Sigmoid colon (tissue), 7 donors: ENCODE data around the gene R3HCC1L. TPM values are rescaled to one million over a fixed set of nuclear protein-coding genes. Genes with fewer than 3 reads are reported as not detected.

Experiments
- DNase-seq: peaks from one replicate; pipeline ENCODE4 v3.0.0-alpha.2; 2019
- H3K27ac ChIP-seq, 4 donors: fragments of 200-600 bp; sonication (generic); one replicate each; pipeline ENCODE4 v1.5.1; 2016 to 2019; ENCODE audit warnings: mild to moderate bottlenecking in 1 of 4
- H3K27me3 ChIP-seq, 3 donors: fragments of 200-600 bp; sonication (generic); one replicate each; pipeline ENCODE4 v1.5.1; 2019; ENCODE audit warnings: mild to moderate bottlenecking in 1 of 3
- H3K36me3 ChIP-seq, 4 donors: fragments of 200-600 bp; sonication (generic); one replicate each; pipeline ENCODE4 v1.5.1; 2016 to 2019
- H3K4me1 ChIP-seq, 4 donors: fragments of 200-600 bp; sonication (generic); one replicate each; pipeline ENCODE4 v1.5.1; 2017 to 2019
- H3K4me3 ChIP-seq, 4 donors: fragments of 200-600 bp; sonication (generic); one replicate each; pipeline ENCODE4 v1.5.1; 2017 to 2019; ENCODE audit warnings: mild to moderate bottlenecking in 2 of 4, moderate library complexity in 1 of 4
- H3K9me3 ChIP-seq, 4 donors: fragments of 200-600 bp in 3 of 4; sonication (generic) in 3 of 4; one replicate each; pipeline versions ENCODE4 v1.5.1 to v1.6.1; 2013 to 2019
- EP300 ChIP-seq, 4 donors: sonication (generic); formaldehyde crosslinking; IDR thresholded peaks; one replicate each; pipeline ENCODE4 v1.6.1; 2017; ENCODE audit warnings: antibody characterized with exemption in 4 of 4
- POLR2A ChIP-seq, 2 donors: fragments of 450-650 bp; IDR thresholded peaks; one replicate each; pipeline ENCODE4 v1.6.1; 2016; ENCODE audit warnings: antibody characterized with exemption in 2 of 2, mild to moderate bottlenecking in 2 of 2, moderate library complexity in 2 of 2
- POLR2AphosphoS5 ChIP-seq, 4 donors: sonication (generic); formaldehyde crosslinking; IDR thresholded peaks; one replicate each; pipeline ENCODE4 v1.6.1; 2017; ENCODE audit warnings: antibody characterized with exemption in 4 of 4
- WGBS, 2 donors: extraction: QIAGEN DNeasy Blood & Tissue Kit; methylation state at CpG; one replicate each; pipeline ENCODE4 v1.1.7; 2013; 5-methylcytosine and 5-hydroxymethylcytosine counted together
- intact Hi-C: fragments of 100-400 bp; cut with DNase I; formaldehyde crosslinking; loops from one replicate; pipeline ENCODE4 v1.15.1; 2023
- polyA plus RNA-seq, 3 donors: library from polyadenylated mRNA; stranded (reverse); fragments of 200-250 nt; gene quantifications; one replicate each; pipeline ENCODE4 v1.2.3, GENCODE V29; 2013
- total RNA-seq, 4 donors: library from RNA; depleted of rRNA; stranded (reverse); fragments of >200 nt; gene quantifications; one replicate each; pipeline ENCODE4 v1.1.0, GENCODE V29; 2016
- TF ChIP-seq, protein P1 (sequence below), 4 experiments: fragments of 450-650 bp in 3 of 4; fragments of 200-600 bp in 1 of 4; IDR thresholded peaks; one replicate each; pipeline ENCODE4 v1.5.1; 2016 to 2019; ENCODE audit warnings: antibody characterized with exemption in 4 of 4, mild to moderate bottlenecking in 3 of 4, moderate library complexity in 2 of 4
- donor health status: healthy with polysubstance abuse.
- donor health status: Bipolar disorder and iron deficiency.
- donor health status: healthy.

R3HCC1L gene
- total and polyA plus RNA-seq, 7 donors = 11.6 to 15.0 (median 13.9) TPM

DNA sequence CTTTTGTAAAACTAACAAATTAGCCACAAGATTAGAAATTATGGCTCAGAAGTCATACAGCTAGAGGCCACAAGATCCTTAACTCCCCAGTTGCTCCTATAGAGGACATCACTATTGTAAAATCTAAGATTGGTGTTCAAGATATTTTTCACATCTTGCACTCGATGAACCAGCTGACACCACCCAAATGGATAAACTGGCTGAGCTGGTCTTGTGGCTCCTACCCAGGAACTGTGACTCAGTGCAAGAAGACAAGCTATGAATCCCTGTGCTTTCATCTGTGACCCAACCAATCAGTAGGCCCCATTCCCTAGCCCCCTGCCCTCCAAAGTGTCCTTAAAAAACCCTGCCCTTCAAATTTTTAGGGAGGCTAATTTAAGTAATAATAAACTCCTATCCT is 27.9 kb upstream of the R3HCC1L start:
- H3K27ac ChIP-seq = no peak overlapping the region
- no peaks in the 10 kb centered on the region for H3K4me1 ChIP-seq
- intact Hi-C loops = no loop called here
- no peaks in the 10 kb centered on the region for H3K27me3 ChIP-seq
- no peak overlapping the region for H3K4me3 ChIP-seq
- no peaks in the 10 kb centered on the region for H3K36me3 ChIP-seq
- WGBS, 2 donors = 79 to 80% methylated on average over 1 of the region's 1 CpG
- peaks cover 0 to 3% (median 0%) of the 10 kb centered on the region in 4 donors for H3K9me3 ChIP-seq
- TF ChIP-seq POLR2A (IDR thresholded peaks at IDR 0.05) (no peak), EP300 (IDR thresholded peaks at IDR 0.05) (no peak), POLR2AphosphoS5 (IDR thresholded peaks at IDR 0.05) (no peak)
- TF ChIP-seq, protein P1, sequence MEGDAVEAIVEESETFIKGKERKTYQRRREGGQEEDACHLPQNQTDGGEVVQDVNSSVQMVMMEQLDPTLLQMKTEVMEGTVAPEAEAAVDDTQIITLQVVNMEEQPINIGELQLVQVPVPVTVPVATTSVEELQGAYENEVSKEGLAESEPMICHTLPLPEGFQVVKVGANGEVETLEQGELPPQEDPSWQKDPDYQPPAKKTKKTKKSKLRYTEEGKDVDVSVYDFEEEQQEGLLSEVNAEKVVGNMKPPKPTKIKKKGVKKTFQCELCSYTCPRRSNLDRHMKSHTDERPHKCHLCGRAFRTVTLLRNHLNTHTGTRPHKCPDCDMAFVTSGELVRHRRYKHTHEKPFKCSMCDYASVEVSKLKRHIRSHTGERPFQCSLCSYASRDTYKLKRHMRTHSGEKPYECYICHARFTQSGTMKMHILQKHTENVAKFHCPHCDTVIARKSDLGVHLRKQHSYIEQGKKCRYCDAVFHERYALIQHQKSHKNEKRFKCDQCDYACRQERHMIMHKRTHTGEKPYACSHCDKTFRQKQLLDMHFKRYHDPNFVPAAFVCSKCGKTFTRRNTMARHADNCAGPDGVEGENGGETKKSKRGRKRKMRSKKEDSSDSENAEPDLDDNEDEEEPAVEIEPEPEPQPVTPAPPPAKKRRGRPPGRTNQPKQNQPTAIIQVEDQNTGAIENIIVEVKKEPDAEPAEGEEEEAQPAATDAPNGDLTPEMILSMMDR (IDR thresholded peaks at IDR 0.05) = no peak
- no peak for DNase-seq

DNA sequence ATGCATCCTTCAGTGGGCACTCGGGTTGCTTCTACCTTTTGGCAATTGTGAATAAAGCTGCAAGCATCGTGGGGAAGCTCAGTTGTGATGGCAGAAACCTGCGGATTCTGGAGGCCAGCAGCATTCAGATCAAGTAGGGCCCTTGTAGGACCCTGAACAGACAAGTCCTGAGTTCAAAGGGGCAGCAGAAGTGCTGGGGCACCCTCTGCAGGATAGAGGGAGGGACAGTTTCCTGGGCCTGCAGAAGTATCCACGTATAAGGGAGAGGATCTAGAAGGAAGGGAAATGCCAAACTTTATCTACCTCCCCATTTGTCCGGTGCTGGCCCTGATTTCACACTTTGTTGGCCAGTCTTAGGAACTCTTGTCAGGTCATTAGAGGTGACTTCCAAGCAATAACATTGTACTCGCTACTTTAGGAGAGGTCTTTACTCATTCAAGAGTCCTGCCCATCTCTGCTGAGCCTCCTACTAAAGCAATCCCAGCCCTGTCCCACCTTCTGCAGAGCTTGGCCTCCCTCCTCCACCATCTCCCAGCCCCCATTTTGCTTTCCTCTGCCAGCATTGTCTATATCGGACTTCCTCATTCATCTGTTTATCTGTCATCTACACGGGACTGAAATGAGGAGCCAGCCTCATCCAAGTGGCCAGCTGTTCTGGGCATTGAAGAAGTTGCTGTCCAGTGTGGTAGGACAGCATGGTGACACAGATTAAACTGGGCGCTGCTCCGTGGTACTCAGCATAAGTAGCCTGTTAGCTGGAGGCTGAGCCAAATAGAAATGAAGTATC is 26.6 kb upstream of the R3HCC1L start:
- 73 to 80% methylated on average over 10 of the region's 10 CpGs for WGBS, 2 donors
- H3K27me3 ChIP-seq = no peaks in the 10 kb centered on the region
- intact Hi-C loops = no loop called here

DNA sequence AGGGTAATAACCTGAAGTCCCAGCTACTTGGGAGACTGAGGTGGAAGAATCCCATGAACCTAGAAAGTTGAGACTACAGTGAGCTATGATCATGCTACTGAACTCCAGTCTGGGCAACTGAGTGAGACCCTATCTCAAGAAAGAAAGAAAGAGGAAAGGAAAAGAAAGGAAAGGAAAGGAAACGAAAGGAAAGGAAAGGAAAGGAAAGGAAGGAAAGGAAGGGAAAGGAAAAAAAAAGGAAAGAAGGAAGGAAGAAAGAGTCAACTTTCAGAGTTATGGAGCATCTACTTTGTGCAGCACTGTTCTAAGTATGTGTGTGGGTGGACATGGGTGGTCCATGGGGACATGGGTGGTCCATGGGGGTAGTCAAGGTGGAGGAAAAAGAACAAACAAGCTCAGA is 24.1 kb upstream of the R3HCC1L start:
- no peaks in the 10 kb centered on the region for H3K36me3 ChIP-seq
- 75 to 83% methylated on average over 1 of the region's 1 CpG for WGBS, 2 donors
- intact Hi-C loops = no loop called here
- TF ChIP-seq EP300 (IDR thresholded peaks at IDR 0.05) (no peak), POLR2A (IDR thresholded peaks at IDR 0.05) (no peak), POLR2AphosphoS5 (IDR thresholded peaks at IDR 0.05) (no peak)
- TF ChIP-seq, protein P1 (IDR thresholded peaks at IDR 0.05) = no peak
- no peak for DNase-seq
- peaks cover 0 to 3% (median 0%) of the 10 kb centered on the region in 4 donors for H3K9me3 ChIP-seq
- no peak overlapping the region for H3K4me3 ChIP-seq
- no peaks in the 10 kb centered on the region for H3K27me3 ChIP-seq
- H3K27ac ChIP-seq = no peak overlapping the region
- no peaks in the 10 kb centered on the region for H3K4me1 ChIP-seq

More for the DNA sequence above, 26.6 kb upstream of the R3HCC1L start:
- Histone ChIP-seq H3K4me3 (no peak overlapping the region), H3K36me3 (no peaks in the 10 kb centered on the region), H3K27ac (no peak overlapping the region), H3K9me3 (peaks cover 0 to 3% (median 0%) of the 10 kb centered on the region in 4 donors), H3K4me1 (no peaks in the 10 kb centered on the region)
- DNase-seq = no peak
- TF ChIP-seq, protein P1 (IDR thresholded peaks at IDR 0.05) = no peak

DNA sequence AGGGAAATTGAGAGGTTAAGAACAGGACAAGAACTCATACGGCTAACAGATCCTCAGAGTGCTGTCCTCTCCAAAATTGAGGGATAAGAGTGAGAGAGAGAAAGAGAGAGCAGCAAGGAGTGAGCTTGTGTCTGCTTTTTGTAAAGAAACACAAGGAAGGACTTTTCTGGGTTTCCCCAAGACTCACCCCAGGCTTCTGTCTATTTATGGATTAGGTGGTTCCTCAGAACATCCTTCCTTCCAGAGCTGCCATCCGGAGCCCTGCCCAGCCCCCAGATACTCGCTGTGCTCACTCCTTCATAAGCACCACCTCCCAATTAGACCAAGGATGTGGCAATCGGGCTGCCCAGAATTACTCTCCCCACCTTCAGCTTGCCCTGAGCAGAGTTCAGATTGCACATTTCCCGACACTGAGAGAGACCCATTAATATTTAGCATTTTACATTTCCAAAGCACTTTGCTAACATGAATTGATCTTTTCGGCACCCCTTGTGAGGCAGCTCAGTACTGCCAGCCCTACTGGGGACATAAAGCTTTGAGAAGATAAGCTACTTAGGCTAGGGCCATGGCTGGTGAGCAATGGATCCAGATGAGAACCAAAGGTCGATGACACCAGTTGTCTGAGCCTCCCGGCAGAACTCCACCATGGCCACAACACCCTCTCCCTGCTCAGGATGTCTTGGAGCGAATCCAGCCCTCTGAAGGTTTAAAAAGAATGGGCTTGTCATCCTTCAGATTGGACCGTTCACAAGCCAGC is 19.2 kb upstream of the R3HCC1L start:
- H3K4me3 ChIP-seq = no peak overlapping the region
- no peaks in the 10 kb centered on the region for H3K36me3 ChIP-seq
- DNase-seq = no peak
- intact Hi-C loops = no loop called here
- no peaks in the 10 kb centered on the region for H3K4me1 ChIP-seq
- H3K9me3 ChIP-seq = no peaks in the 10 kb centered on the region
- H3K27ac ChIP-seq = no peak overlapping the region
- TF ChIP-seq, protein P1 (IDR thresholded peaks at IDR 0.05) = no peak
- TF ChIP-seq EP300 (IDR thresholded peaks at IDR 0.05) (no peak), POLR2A (IDR thresholded peaks at IDR 0.05) (no peak), POLR2AphosphoS5 (IDR thresholded peaks at IDR 0.05) (no peak)
- WGBS, 2 donors = 68 to 73% methylated on average over 10 of the region's 10 CpGs
- no peaks in the 10 kb centered on the region for H3K27me3 ChIP-seq
